HL-60 (cell line): ENCODE data around the gene MERTK.

Experiments
- POLR2AphosphoS5 ChIP-seq: IDR thresholded peaks from 2 replicates; pipeline ENCODE4 v1.6.1; 2012; ENCODE audit warnings: low read depth
- SPI1 ChIP-seq: IDR thresholded peaks from 2 replicates; pipeline ENCODE4 v1.6.1; 2012; ENCODE audit warnings: low read depth, mild to moderate bottlenecking, borderline replicate concordance
- TF ChIP-seq, protein P1 (sequence below): IDR thresholded peaks from one replicate; pipeline ENCODE4 v1.5.1; 2011; ENCODE audit warnings: low read length, control low read depth, inconsistent platforms; ENCODE audit not compliant: insufficient read depth

DNA sequence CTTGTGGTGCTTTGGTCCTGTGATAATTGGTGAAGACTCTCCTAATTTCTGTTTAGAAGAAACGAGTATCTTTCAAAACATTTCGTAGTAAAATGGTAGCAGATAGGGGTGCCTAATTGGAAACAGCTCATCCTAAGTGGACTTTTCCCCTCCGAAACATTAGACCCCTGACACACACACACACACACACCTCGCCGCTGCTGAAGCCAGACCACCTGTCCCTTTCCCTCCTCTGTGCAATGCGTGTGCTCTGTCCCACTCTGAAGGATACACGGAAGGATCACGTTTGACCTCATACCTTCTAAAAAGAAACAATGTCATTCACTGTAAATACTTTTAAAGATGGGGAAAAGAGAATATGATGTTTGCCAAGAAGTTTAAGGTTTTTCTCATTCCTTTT lies 120.4 kb downstream of the MERTK start:
- TF ChIP-seq POLR2AphosphoS5 = no peak
- TF ChIP-seq, protein P1, sequence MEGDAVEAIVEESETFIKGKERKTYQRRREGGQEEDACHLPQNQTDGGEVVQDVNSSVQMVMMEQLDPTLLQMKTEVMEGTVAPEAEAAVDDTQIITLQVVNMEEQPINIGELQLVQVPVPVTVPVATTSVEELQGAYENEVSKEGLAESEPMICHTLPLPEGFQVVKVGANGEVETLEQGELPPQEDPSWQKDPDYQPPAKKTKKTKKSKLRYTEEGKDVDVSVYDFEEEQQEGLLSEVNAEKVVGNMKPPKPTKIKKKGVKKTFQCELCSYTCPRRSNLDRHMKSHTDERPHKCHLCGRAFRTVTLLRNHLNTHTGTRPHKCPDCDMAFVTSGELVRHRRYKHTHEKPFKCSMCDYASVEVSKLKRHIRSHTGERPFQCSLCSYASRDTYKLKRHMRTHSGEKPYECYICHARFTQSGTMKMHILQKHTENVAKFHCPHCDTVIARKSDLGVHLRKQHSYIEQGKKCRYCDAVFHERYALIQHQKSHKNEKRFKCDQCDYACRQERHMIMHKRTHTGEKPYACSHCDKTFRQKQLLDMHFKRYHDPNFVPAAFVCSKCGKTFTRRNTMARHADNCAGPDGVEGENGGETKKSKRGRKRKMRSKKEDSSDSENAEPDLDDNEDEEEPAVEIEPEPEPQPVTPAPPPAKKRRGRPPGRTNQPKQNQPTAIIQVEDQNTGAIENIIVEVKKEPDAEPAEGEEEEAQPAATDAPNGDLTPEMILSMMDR = no peak
- no peak for TF ChIP-seq SPI1
